SU-DHL-6 (cell line): Measurements from ENCODE around the gene CCDC85B.

ENCODE experiments used
- H2AFZ ChIP-seq: fragments of 200-600 bp; sonication (generic); 2 replicates; pipeline ENCODE4 v1.6.1; 2014; ENCODE audit warnings: low read depth, mild to moderate bottlenecking, moderate library complexity, mixed read lengths, antibody characterized with exemption, low read length; ENCODE audit not compliant: severe bottlenecking
- H3F3A ChIP-seq: fragments of 200-600 bp; shearing (Covaris generic); 2 replicates; pipeline ENCODE4 v1.6.0; 2016; ENCODE audit warnings: antibody characterized with exemption, mild to moderate bottlenecking; ENCODE audit not compliant: insufficient read depth
- H3K27ac ChIP-seq: fragments of 200-600 bp; sonication (generic); 2 replicates; pipeline ENCODE4 v1.5.1; 2016; ENCODE audit warnings: low read depth, mild to moderate bottlenecking, low read length, moderate library complexity, mixed read lengths
- H3K27me3 ChIP-seq: fragments of 200-600 bp; sonication (generic), shearing (Covaris generic); 2 replicates; pipeline ENCODE4 v1.6.0; 2014; ENCODE audit warnings: mild to moderate bottlenecking, low read length
- H3K36me3 ChIP-seq: fragments of 200-600 bp; sonication (generic); 2 replicates; pipeline ENCODE4 v1.6.1; 2014; ENCODE audit warnings: mild to moderate bottlenecking, low read length, mixed read lengths
- H3K4me2 ChIP-seq: fragments of 300-600, 200-600 bp; shearing (Covaris generic), sonication (generic); 2 replicates; pipeline ENCODE4 v1.6.0; 2014; ENCODE audit warnings: low read length, low read depth, mild to moderate bottlenecking; ENCODE audit not compliant: poor library complexity, severe bottlenecking
- H3K4me3 ChIP-seq: fragments of 200-600 bp; sonication (generic); 2 replicates; pipeline ENCODE4 v1.5.1; 2014; ENCODE audit warnings: antibody characterized with exemption, low read length, mild to moderate bottlenecking, mixed read lengths; ENCODE audit not compliant: insufficient read depth, poor library complexity, severe bottlenecking
- H3K79me2 ChIP-seq: fragments of 200-600 bp; sonication (generic); 2 replicates; pipeline ENCODE4 v1.6.1; 2014; ENCODE audit warnings: mild to moderate bottlenecking, low read length, moderate library complexity; ENCODE audit not compliant: insufficient read depth
- H3K9ac ChIP-seq: fragments of 200-600 bp; sonication (generic); 2 replicates; pipeline ENCODE4 v1.7.0; 2014; ENCODE audit warnings: mild to moderate bottlenecking, low read length
- H3K9me2 ChIP-seq: fragments of 200-600 bp; sonication (generic); replicated peaks from 2 replicates; pipeline ENCODE4 v1.6.1; 2014; ENCODE audit warnings: low read length; ENCODE audit not compliant: insufficient read depth
- H3K9me3 ChIP-seq: fragments of 200-600 bp; sonication (generic); 2 replicates; pipeline ENCODE4 v1.6.1; 2014; ENCODE audit warnings: low read length, mixed read lengths; ENCODE audit not compliant: insufficient read depth
- H4K20me1 ChIP-seq: fragments of 200-600 bp; sonication (generic); 2 replicates; pipeline ENCODE4 v1.6.1; 2014; ENCODE audit warnings: low read depth, mild to moderate bottlenecking, antibody characterized with exemption, low read length, moderate library complexity, mixed read lengths
- EZH2phosphoT487 ChIP-seq: fragments of 200-600 bp; sonication (generic), shearing (Covaris generic); conservative IDR thresholded peaks from 2 replicates; pipeline ENCODE4 v1.6.1; 2018; ENCODE audit warnings: mild to moderate bottlenecking, antibody characterized with exemption, low read length, moderate library complexity, mixed read lengths
- TF ChIP-seq, protein P1 (sequence below): fragments of 200-600 bp; sonication (generic); IDR thresholded peaks from one replicate; pipeline ENCODE4 v1.5.1; 2017; ENCODE audit warnings: antibody characterized with exemption, mild to moderate bottlenecking, low read length, moderate library complexity; ENCODE audit not compliant: insufficient read depth, poor library complexity, severe bottlenecking

The CCDC85B gene

DNA sequence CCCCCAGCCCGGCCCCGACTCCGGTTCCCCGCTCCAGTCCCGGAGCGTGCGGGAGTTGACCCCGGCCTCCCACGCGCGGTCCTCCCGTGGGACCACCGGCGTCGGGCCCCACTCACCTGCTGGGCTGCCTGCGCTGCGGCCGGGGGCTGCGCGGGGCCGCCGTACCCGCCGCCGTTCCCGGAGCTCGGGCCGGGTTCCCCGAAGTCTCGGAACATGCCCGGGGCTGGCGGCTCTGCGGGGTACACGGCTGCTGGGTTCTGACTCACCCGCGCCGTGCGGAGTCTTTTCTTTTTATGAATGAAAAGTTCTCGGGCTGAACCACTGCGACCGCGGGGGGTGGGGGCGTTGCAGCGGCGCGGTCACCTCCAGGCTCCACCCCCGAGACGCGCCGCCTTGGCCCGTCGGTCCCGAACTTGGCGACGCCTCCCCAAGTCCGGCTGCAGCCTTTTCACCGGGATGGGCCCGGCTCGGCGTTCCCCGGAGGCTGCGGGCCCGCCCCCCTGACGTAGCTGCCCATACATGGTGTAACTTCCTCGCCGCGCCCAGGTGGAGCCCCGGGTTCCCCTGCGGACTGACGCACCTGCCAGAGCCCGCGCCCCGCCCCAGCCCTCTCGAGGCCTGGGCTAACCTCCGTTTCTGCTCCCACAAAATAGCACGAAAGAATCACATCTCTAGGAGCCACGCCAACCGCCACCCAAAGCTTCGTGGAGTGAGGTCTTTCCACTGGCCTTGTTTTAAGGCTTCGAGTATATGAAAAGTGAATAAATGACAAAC lies 9.8 kb downstream of the CCDC85B start, which contains the start of gene FOSL1:
Gene FOSL1, minus strand, starts transcription at position 264 of the 774 bp plus-strand sequence. Its CDS starts 49 bp downstream, at position 215.
- H3K9me2 ChIP-seq = no peaks in the 10 kb centered on the region
- no peaks in the 10 kb centered on the region for H3K36me3 ChIP-seq
- H3K27me3 ChIP-seq = no peaks in the 10 kb centered on the region
- TF ChIP-seq, protein P1, sequence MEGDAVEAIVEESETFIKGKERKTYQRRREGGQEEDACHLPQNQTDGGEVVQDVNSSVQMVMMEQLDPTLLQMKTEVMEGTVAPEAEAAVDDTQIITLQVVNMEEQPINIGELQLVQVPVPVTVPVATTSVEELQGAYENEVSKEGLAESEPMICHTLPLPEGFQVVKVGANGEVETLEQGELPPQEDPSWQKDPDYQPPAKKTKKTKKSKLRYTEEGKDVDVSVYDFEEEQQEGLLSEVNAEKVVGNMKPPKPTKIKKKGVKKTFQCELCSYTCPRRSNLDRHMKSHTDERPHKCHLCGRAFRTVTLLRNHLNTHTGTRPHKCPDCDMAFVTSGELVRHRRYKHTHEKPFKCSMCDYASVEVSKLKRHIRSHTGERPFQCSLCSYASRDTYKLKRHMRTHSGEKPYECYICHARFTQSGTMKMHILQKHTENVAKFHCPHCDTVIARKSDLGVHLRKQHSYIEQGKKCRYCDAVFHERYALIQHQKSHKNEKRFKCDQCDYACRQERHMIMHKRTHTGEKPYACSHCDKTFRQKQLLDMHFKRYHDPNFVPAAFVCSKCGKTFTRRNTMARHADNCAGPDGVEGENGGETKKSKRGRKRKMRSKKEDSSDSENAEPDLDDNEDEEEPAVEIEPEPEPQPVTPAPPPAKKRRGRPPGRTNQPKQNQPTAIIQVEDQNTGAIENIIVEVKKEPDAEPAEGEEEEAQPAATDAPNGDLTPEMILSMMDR = no peak
- TF ChIP-seq EZH2phosphoT487 = no peak
- H3K4me3 ChIP-seq = peak within 1 kb of the TSS; percentile 40
- H3K9ac ChIP-seq = 0 out of 2 replicates have a peak within 1 kb of the TSS, but pooled peaks have one; percentile 6
- H3K9me3 ChIP-seq = no peaks in the 10 kb centered on the region
- H3F3A ChIP-seq = no peaks in the 10 kb centered on the region
- peak within 1 kb of the TSS; percentile 23 for H2AFZ ChIP-seq
- no peaks in the 10 kb centered on the region for H3K79me2 ChIP-seq
- peak within 1 kb of the TSS; percentile 53 for H3K4me2 ChIP-seq
- H4K20me1 ChIP-seq = no peaks in the 10 kb centered on the region
- H3K27ac ChIP-seq = no peak within 1 kb of the TSS

DNA sequence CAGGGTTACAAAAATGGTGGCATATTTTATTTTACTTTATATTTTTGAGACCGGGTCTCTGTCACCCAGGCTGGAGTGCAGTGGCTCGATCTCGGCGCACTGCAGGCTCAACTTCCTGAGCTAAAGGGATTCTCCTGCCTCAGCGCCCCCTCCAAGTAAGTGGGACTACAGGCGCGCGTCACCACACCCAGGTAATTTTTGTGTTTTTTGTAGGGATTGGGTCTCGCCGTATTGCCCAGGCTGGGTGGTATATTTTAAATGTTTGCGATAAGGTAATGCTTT lies 10.4 kb downstream of the CCDC85B start:
- H3K36me3 ChIP-seq = no peaks in the 10 kb centered on the region
- no peak overlapping the region for H3K27ac ChIP-seq
- H3K27me3 ChIP-seq = no peaks in the 10 kb centered on the region
- peak overlapping the region; percentile 53 for H3K4me2 ChIP-seq
- no peaks in the 10 kb centered on the region for H3K9me3 ChIP-seq
- no peak overlapping the region for H3K4me3 ChIP-seq
- no peak overlapping the region for H3K9ac ChIP-seq
- TF ChIP-seq EZH2phosphoT487 = no peak
- TF ChIP-seq, protein P1 = no peak
- H3K79me2 ChIP-seq = no peaks in the 10 kb centered on the region
- H2AFZ ChIP-seq = no peak overlapping the region
- H3F3A ChIP-seq = no peaks in the 10 kb centered on the region
- H3K9me2 ChIP-seq = no peaks in the 10 kb centered on the region
- H4K20me1 ChIP-seq = no peaks in the 10 kb centered on the region

DNA sequence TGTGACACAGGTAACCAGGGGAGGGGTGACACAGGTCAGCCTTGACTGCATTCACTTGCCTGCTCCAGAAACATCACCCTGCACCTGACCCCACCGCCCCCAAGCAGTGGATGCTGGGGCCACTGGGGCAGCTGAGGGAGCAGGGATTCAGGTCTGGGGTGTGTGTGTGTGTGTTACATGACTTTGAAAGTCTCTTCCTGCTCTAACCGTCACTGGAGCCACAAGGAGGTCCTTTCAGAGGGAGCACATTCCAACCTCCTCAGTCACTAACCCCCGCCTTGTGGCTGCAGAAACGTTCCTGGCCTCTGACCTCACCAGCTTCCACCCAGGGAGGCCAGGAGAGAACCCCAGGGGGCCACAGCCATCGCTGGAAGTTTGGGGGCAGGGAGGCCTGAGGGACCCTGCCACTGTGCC lies 12.6 kb downstream of the CCDC85B start:
- Histone ChIP-seq H4K20me1 (no peaks in the 10 kb centered on the region), H3K27ac (no peak overlapping the region), H3K27me3 (no peaks in the 10 kb centered on the region), H3K9ac (no peak overlapping the region), H3K9me2 (no peaks in the 10 kb centered on the region), H3K36me3 (no peaks in the 10 kb centered on the region), H3F3A (no peaks in the 10 kb centered on the region), H3K9me3 (no peaks in the 10 kb centered on the region), H3K79me2 (no peaks in the 10 kb centered on the region), H3K4me3 (no peak overlapping the region), H2AFZ (no peak overlapping the region), H3K4me2 (no peak overlapping the region)
- TF ChIP-seq EZH2phosphoT487 = no peak
- TF ChIP-seq, protein P1 = no peak
